Bronchial epithelial cell (primary cell): ENCODE data around the gene CORO1C. TPM values are rescaled to one million over a fixed set of nuclear protein-coding genes. Genes with fewer than 3 reads are reported as not detected.

Source experiments
- DNase-seq: peaks from one replicate; pipeline ENCODE4 v3.0.0-alpha.2; 2010; ENCODE audit warnings: low read depth
- FAIRE-seq: peaks from 2 replicates; lab custom pipeline; 2011; peaks lifted over from hg19 to GRCh38; lab: Jason Lieb, UNC
- H3K27me3 ChIP-seq: 2 replicates; pipeline ENCODE4 v1.5.1; 2011; ENCODE audit warnings: low read length; ENCODE audit not compliant: control insufficient read depth, insufficient read depth
- H3K36me3 ChIP-seq: 2 replicates; pipeline ENCODE4 v1.5.1; 2011; ENCODE audit warnings: low read length; ENCODE audit not compliant: control insufficient read depth, insufficient read depth
- H3K4me3 ChIP-seq: 2 replicates; pipeline ENCODE4 v1.5.1; 2011; ENCODE audit warnings: mild to moderate bottlenecking, low read depth, low read length, control low read depth
- CTCF ChIP-seq: IDR thresholded peaks from 2 replicates; pipeline ENCODE4 v1.5.1; 2011; ENCODE audit warnings: mild to moderate bottlenecking, moderate library complexity, low read length, control low read depth, inconsistent platforms; ENCODE audit not compliant: insufficient read depth, severe bottlenecking
- total RNA-seq: library from RNA; depleted of rRNA; stranded (reverse); fragments of >200 nt; gene quantifications from 2 replicates; pipeline ENCODE4 v1.2.1, GENCODE V29; 2014

CORO1C gene
- total RNA-seq, 1 donor from 2014 or later = 152 TPM

- FAIRE-seq (no peak), DNase-seq (no peak)
- TF ChIP-seq CTCF = no peak
- Histone ChIP-seq H3K36me3 (peaks cover 16% of the 10 kb centered on the region), H3K27me3 (no peaks in the 10 kb centered on the region), H3K4me3 (no peak overlapping the region)
Measured at GRCh38 chr12:108642899-108643654, 88.2 kb downstream of the CORO1C start.

- no peak for TF ChIP-seq CTCF
- peaks cover 10% of the 10 kb centered on the region for H3K36me3 ChIP-seq
- no peaks in the 10 kb centered on the region for H3K27me3 ChIP-seq
- DNase-seq (no peak), FAIRE-seq (no peak)
- no peak overlapping the region for H3K4me3 ChIP-seq
Measured at GRCh38 chr12:108642269-108642870, 88.9 kb downstream of the CORO1C start.

GRCh38 chr12:108641446-108642268 lies 89.7 kb downstream of the CORO1C start:
- H3K27me3 ChIP-seq = no peaks in the 10 kb centered on the region
- FAIRE-seq (no peak), DNase-seq (no peak)
- H3K4me3 ChIP-seq = no peak overlapping the region
- TF ChIP-seq CTCF = no peak
- peaks cover 9% of the 10 kb centered on the region for H3K36me3 ChIP-seq

GRCh38 chr12:108640802-108641445 lies 90.4 kb downstream of the CORO1C start:
- H3K27me3 ChIP-seq = no peaks in the 10 kb centered on the region
- peaks cover 4% of the 10 kb centered on the region for H3K36me3 ChIP-seq
- TF ChIP-seq CTCF = no peak
- DNase-seq = peak; percentile 27
- no peak overlapping the region for H3K4me3 ChIP-seq
- no peak for FAIRE-seq

GRCh38 chr12:108638997-108639822 lies 92.1 kb downstream of the CORO1C start:
- Histone ChIP-seq H3K27me3 (no peaks in the 10 kb centered on the region), H3K36me3 (no peaks in the 10 kb centered on the region), H3K4me3 (no peak overlapping the region)
- FAIRE-seq (no peak), DNase-seq (no peak)
- TF ChIP-seq CTCF = no peak
